Left colon (tissue), 2 donors: ENCODE data around the gene PFKFB2. TPM values are rescaled to one million over a fixed set of nuclear protein-coding genes. Genes with fewer than 3 reads are reported as not detected.

Source experiments
- ATAC-seq: fragments of 200-7000 bp; cut with Tn5 transposase; one replicate; pipeline ENCODE4 v1.9.1; 2020; ENCODE audit warnings: mild to moderate bottlenecking, moderate library complexity
- DNase-seq, 2 donors: peaks; one replicate each; pipeline ENCODE4 v3.0.0-alpha.2; 2020
- intact Hi-C, 2 donors: fragments of 100-400 bp; cut with DNase I in 1 of 2; cut with micrococcal nuclease in 1 of 2; formaldehyde crosslinking; loops; one replicate each; pipeline versions ENCODE4 v1.11.2 to v1.14.0; 2022; cut with DNase I, micrococcal nuclease
- total RNA-seq, 2 donors: library from RNA; stranded (reverse); fragmentation: NEBNext Ultra II Directional; extraction: Animal tissue kit (Norgen Biotek cat#: 25700); gene quantifications; one replicate each; pipeline ENCODE4 v1.2.1, GENCODE V29; 2021
- donor health status: DM: no; HTN: no; CAD: no.
- donor health status: DM: yes; HTN: yes; CAD: no.

PFKFB2 gene
- total RNA-seq, 2 donors from 2014 or later, result 104 to 117 TPM

DNA sequence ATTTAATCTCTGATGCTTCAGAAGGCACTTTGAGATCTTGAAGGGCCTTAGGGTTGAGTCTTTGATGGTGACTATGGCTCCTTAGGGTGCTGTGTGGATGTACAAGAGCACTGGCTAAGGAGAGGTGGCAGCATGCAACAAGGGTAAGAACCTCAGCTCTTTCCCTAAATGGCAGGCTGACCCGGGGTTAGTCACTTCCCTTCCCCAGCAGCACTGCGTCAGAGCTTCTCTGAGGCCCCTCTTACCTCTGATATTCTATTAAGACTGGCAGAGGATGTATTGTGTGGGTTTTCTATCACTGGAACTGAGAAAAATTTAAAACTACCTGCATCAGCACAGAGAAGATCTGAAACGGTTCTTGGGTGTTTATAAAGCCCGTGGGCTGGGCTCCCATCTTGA lies 32.4 kb upstream of the PFKFB2 start:
- ATAC-seq, result no peak
- intact Hi-C loops, result no loop called here
- DNase-seq, result no peak

GRCh38 chr1:207021139-207021861 lies 31.8 kb upstream of the PFKFB2 start:
- intact Hi-C loops, result no loop called here
- ATAC-seq, result no peak
- no peak for DNase-seq

GRCh38 chr1:207021876-207022596 lies 31.0 kb upstream of the PFKFB2 start:
- DNase-seq, result no peak
- ATAC-seq, result no peak
- intact Hi-C loops, result no loop called here

- intact Hi-C loops, result no loop called here
- no peak for ATAC-seq
These were observed 29.9 kb upstream of the PFKFB2 start for GRCh38 chr1:207022996-207023679.

GRCh38 chr1:207024202-207025145 lies 28.6 kb upstream of the PFKFB2 start:
- ATAC-seq, result no peak
- no peak for DNase-seq
- intact Hi-C loops, result no loop called here

More at GRCh38 chr1:207022996-207023679, 29.9 kb upstream of the PFKFB2 start:
- no peak for DNase-seq

DNA sequence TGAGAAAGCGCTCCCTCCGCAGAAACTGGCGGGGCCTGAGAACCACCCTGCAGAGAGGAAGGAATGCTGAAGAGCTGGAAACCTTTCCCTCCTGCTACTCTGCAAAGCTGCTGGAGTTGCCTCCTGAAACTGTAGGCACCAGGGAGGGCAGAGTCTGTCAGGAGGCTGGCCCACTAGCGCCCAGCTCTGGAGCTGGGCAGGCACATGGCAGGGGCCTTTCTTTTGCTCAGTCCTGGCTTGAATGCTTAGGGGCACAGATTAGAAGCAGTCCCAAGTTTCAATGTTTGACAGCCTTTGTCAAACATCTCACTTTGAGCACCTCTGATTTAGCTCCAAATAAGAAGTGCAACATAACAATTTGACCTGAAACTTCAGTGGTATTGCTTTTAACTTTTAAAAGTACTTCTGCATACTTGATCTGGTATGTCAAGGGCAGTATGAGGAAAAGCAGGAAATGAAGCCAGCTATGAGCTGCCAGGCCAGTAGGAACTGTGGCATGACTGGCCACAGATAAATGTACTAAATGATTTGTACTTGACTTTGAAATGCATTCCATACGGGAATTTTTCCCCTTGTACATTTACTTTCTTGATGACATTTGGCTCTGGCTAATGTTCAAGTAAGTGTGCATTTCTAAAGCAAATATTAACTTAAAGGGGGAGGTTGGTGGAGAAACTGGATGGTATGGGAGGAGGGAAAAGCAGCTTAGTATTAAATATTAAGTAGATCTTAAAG lies 27.8 kb upstream of the PFKFB2 start:
- ATAC-seq (no peak), DNase-seq (no peak)
- intact Hi-C loops, result no loop called here

DNA sequence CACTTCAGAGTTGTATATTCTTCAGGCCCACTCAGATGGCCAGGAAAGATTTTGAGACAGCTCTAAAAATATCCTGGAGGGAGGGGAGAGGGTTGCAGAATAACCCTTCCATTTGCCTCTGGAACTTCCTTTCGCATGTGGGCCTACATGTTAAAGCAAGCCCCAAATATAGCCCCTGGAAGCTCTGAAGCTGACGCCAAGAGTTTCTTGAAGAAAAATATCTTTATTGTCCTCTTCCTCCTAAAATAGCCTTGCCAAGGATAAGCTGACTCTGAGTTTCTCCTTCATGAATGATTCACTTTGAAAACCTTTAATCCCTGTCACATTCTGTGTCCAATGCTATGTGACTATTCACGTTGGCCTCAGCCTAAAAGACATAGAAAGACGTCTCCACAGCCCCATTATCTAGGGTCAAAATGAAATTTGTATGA lies 27.0 kb upstream of the PFKFB2 start:
- DNase-seq (no peak), ATAC-seq (no peak)
- intact Hi-C loops, result no loop called here

DNA sequence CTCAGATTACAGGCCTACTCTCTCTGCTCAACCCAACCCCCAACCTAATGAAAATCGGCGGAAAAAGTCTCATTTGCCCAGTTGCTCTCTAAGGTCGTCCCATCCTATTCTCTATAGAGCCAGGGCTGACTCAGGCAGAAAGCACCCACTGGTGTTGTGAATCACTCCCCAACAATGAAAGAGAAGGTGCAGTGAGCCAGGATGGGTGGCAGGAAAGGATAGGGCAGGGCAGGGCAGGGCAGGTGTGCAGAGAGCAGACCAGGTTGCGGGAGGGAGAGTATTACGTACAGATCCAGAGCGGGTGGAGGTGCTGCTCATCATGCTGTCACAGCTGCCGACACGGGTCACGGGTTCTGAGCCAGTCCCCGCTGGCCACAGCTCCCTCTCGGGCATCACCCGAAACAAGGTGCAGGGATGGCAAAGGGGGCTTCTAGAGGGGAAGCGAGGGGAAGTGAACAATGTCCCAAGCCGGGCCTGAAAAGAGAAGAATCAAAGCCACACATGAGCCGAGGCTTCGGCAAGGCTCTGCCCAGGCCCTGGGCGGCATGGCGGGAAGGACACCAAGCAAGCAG lies 25.8 kb upstream of the PFKFB2 start:
- DNase-seq (peak; percentile 64 to 84), ATAC-seq (peak; percentile 69)
- intact Hi-C loops, result no loop called here

GRCh38 chr1:207027921-207028320 lies 25.2 kb upstream of the PFKFB2 start:
- DNase-seq (no peak), ATAC-seq (no peak)
- intact Hi-C loops, result no loop called here

- ATAC-seq (no peak), DNase-seq (no peak)
- intact Hi-C loops, result no loop called here
These were observed 24.0 kb upstream of the PFKFB2 start for GRCh38 chr1:207028884-207029650.

- intact Hi-C loops, result no loop called here
- DNase-seq, result no peak
- no peak for ATAC-seq
These were observed 23.2 kb upstream of the PFKFB2 start for GRCh38 chr1:207029701-207030521.

GRCh38 chr1:207030522-207031009 lies 22.5 kb upstream of the PFKFB2 start:
- DNase-seq (no peak), ATAC-seq (peak; percentile 9)
- intact Hi-C loops, result no loop called here

DNA sequence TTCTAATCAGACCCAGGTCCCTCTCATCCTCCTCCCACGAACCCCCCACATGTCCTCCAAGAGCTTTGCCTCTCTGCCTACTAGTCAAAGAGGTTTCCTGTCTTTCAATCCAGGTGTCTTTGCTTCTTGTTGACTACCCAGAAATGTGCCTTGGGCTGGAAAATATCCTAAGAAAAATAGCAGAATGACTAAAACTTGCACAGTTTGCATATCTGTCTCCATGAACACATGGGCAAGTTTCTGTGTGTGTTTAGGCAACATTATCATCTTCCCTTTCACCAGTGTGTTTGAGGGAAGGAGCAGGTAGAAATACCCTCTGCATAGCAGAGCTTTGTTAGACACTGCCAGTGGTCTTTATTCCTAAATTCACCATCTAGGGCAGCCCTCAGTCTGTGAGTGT lies 22.1 kb upstream of the PFKFB2 start:
- intact Hi-C loops, result no loop called here
- DNase-seq, result no peak

GRCh38 chr1:207031632-207032264 lies 21.3 kb upstream of the PFKFB2 start:
- intact Hi-C loops, result no loop called here
- ATAC-seq (peak; percentile 59), DNase-seq (peak; percentile 63 to 84)

More for the DNA sequence above, 22.1 kb upstream of the PFKFB2 start:
- ATAC-seq, result no peak

- DNase-seq, result peak; percentile 75 to 92
- ATAC-seq, result peak; percentile 84
- intact Hi-C loops, result no loop called here
These were observed 20.5 kb upstream of the PFKFB2 start, which contains the start of gene C1orf116 for GRCh38 chr1:207032528-207033017. Gene C1orf116 (minus strand): TSS chr1:207032756. CDS start chr1:207027598, 5,158 bp downstream.
